Subcutaneous adipose tissue (tissue), 4 donors: ENCODE data around the gene DOP1B. TPM values are rescaled to one million over a fixed set of nuclear protein-coding genes. Genes with fewer than 3 reads are reported as not detected.

Source experiments
- CTCF ChIP-seq: fragments of 450-650 bp; IDR thresholded peaks from one replicate; pipeline ENCODE4 v1.5.1; 2016; ENCODE audit warnings: low read depth, mild to moderate bottlenecking, control low read depth, antibody characterized with exemption, moderate library complexity
- total RNA-seq, 4 donors: library from RNA; depleted of rRNA; stranded (reverse); fragments of >200 nt; gene quantifications; one replicate each; pipeline ENCODE4 v1.1.0, GENCODE V29; 2016

Gene DOP1B, protein sequence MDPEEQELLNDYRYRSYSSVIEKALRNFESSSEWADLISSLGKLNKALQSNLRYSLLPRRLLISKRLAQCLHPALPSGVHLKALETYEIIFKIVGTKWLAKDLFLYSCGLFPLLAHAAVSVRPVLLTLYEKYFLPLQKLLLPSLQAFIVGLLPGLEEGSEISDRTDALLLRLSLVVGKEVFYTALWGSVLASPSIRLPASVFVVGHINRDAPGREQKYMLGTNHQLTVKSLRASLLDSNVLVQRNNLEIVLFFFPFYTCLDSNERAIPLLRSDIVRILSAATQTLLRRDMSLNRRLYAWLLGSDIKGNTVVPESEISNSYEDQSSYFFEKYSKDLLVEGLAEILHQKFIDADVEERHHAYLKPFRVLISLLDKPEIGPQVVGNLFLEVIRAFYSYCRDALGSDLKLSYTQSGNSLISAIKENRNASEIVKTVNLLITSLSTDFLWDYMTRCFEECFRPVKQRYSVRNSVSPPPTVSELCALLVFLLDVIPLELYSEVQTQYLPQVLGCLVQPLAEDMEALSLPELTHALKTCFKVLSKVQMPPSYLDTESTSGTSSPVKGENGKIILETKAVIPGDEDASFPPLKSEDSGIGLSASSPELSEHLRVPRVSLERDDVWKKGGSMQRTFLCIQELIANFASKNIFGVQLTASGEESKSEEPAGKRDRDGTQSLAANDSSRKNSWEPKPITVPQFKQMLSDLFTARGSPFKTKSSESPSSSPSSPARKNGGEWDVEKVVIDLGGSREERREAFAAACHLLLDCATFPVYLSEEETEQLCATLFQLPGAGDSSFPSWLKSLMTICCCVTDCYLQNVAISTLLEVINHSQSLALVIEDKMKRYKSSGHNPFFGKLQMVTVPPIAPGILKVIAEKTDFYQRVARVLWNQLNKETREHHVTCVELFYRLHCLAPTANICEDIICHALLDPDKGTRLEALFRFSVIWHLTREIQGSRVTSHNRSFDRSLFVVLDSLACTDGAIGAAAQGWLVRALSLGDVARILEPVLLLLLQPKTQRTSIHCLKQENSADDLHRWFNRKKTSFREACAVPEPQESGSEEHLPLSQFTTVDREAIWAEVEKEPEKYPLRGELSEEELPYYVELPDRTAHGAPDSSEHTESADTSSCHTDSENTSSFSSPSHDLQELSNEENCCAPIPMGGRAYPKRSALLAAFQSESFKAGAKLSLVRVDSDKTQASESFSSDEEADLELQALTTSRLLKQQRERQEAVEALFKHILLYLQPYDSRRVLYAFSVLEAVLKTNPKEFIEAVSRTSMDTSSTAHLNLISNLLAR (N-terminal part only)
- total RNA-seq = 10 to 100 TPM in 3 of 4 donors, 1 to 10 TPM in 1; 8.3 to 31.1 (median 16.7) TPM

- TF ChIP-seq CTCF = no peak
Measured at GRCh38 chr21:36156815-36157670, at the start of gene DOP1B. TSS of gene DOP1B (plus strand) at chr21:36156824. CDS start at chr21:36164734, 7,910 bp downstream.

DNA sequence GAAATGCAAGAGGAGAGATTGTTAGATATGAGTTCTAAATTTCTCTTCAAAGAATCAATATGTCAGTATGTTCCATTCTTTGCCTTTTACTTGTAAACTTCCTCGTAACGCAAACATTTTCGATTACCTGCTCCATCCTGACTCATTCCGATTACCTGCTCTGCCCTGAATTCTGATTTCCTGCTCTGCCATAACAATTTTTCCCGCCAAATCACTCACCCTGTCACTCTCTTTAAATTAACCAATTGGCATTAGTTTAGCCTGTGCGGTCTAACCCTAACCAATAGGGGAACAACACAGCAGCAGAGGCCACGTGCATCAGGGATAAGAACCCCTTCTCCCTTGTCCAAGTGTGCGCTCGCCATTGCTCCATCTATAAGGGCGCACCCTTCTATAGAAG is 46.8 kb upstream of the DOP1B start:
- no peak for TF ChIP-seq CTCF

DNA sequence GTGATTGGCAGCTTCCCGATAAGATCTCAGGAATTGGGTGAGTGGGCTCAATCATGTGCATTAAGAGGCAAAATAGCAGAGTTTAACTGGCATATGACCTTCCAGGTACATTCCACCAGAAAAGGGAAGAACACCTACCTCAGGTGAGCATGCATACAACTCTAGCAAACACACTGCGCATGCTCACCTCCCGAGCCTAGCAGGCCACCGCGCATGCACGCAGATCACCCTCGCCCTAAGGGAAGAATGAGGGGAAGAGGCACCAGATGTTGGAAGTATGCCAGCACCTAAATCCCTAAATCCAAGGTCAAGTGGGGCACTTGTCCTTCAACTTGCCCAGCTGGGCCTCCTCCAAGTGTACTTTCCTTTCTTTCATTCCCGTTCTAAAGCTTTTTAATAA is 45.4 kb upstream of the DOP1B start:
- no peak for TF ChIP-seq CTCF

DNA sequence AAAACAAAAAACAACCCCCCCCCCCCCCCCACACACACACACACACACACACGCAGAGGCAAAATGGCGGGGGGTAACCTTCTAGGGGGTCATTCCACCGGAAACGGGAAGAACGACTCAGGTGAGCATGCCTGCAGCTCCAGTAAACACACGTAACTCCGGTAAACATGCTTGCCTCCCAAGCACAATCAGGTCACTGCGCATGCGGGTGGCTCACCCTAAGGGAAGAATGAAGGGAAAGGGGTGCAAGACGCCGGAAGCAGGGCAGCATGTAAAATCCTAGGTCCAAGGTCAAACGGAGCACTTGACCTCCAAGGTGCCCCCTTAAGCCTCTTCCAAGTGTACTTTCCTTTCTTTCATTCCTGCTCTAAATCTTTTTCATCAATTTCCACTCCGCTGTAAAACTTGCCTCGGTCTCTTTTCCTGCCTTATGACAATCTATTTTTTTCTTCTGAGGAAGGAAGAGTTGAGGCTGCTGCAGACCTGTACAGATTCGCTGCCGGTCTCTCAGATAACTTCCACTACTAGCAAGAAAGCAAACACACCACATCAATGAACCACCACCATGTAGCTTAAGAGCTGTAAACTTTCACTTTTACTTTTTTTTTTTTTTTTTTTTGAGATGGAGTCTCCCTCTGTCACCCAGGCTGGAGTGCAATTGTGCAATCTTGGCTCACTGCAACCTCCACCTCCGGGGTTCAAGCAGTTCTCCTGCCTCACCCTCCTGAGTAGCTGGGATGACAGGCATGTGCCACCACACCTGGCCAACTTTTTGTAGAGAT is 42.8 kb upstream of the DOP1B start:
- TF ChIP-seq CTCF = no peak

DNA sequence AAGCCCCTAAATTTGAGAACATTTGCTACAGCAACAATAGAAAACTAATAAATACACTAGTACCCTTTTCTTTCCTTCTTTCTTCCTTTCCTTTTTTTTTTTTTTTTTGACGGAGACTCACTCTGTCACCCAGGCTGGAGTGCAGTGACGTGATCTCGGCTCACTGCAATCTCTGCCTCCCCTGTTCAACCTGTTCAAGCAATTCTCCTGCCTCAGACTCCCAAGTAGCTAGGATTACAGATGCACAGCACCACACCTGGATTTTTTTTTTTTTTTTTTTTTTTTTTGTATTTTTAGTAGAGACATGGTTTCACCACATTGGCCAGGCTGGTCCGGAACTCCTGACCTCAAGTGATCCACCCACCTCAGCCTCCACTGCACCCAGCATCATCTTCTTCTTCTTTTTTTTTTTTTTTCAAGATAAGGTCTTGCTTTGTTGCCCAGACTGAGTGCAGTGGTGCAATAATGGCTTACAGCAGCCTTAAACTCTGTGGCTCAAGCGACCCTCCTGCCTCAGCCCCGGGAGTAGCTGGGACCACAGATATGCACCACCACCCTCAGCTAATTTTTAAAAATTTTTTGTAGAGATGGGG is 41.4 kb upstream of the DOP1B start:
- TF ChIP-seq CTCF = no peak
